ENCODE measurements around the gene ST7. TPM values are rescaled to one million over a fixed set of nuclear protein-coding genes. Genes with fewer than 3 reads are reported as not detected.
A peak's percentile ranks its signal among the peaks of the same experiment; 100 is the strongest.

The ST7 gene
- total and polyA plus RNA-seq, 2 of the 13 experiments (the other 11 are each of a cell fraction or from before 2014, with no cell fraction given), result 17.3 to 23.5 TPM

DNA sequence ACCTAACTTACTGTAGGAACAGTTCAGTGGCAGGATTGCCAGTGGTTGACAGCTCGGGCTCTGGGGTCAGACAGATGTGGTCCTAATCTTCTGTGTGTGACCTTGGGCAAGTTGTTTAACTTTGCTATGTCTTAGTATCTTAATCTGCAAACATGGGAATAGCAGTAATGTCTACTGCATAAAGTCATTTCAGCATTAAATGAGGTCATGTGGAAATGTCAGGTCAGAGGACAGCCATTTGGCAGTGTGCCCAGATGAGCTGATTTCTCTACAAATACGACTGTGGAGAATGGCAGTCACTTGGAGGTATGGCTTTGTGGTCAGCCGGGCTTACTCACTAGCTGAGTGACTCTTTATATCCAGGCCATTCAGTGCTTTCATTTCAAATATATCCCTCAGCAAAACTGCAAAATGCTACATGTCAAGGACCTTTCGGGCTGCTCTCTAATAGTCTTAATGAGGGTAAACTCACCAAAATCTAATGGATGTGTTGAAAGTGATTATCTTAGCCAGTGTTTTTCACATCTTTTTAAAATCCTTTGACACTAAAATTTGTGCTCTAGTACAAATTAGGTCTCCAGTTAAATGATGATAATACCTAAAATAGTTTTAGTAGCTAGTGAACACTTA lies 171.4 kb downstream of the ST7 start (continued):
- TF ChIP-seq ESRRA (CRISPR knock-in tag; IDR thresholded peaks at IDR 0.05; ENCODE audit: low read depth), result 0 out of 2 replicates have a peak, but pooled peaks have one; percentile 48
- TF ChIP-seq, protein P1, sequence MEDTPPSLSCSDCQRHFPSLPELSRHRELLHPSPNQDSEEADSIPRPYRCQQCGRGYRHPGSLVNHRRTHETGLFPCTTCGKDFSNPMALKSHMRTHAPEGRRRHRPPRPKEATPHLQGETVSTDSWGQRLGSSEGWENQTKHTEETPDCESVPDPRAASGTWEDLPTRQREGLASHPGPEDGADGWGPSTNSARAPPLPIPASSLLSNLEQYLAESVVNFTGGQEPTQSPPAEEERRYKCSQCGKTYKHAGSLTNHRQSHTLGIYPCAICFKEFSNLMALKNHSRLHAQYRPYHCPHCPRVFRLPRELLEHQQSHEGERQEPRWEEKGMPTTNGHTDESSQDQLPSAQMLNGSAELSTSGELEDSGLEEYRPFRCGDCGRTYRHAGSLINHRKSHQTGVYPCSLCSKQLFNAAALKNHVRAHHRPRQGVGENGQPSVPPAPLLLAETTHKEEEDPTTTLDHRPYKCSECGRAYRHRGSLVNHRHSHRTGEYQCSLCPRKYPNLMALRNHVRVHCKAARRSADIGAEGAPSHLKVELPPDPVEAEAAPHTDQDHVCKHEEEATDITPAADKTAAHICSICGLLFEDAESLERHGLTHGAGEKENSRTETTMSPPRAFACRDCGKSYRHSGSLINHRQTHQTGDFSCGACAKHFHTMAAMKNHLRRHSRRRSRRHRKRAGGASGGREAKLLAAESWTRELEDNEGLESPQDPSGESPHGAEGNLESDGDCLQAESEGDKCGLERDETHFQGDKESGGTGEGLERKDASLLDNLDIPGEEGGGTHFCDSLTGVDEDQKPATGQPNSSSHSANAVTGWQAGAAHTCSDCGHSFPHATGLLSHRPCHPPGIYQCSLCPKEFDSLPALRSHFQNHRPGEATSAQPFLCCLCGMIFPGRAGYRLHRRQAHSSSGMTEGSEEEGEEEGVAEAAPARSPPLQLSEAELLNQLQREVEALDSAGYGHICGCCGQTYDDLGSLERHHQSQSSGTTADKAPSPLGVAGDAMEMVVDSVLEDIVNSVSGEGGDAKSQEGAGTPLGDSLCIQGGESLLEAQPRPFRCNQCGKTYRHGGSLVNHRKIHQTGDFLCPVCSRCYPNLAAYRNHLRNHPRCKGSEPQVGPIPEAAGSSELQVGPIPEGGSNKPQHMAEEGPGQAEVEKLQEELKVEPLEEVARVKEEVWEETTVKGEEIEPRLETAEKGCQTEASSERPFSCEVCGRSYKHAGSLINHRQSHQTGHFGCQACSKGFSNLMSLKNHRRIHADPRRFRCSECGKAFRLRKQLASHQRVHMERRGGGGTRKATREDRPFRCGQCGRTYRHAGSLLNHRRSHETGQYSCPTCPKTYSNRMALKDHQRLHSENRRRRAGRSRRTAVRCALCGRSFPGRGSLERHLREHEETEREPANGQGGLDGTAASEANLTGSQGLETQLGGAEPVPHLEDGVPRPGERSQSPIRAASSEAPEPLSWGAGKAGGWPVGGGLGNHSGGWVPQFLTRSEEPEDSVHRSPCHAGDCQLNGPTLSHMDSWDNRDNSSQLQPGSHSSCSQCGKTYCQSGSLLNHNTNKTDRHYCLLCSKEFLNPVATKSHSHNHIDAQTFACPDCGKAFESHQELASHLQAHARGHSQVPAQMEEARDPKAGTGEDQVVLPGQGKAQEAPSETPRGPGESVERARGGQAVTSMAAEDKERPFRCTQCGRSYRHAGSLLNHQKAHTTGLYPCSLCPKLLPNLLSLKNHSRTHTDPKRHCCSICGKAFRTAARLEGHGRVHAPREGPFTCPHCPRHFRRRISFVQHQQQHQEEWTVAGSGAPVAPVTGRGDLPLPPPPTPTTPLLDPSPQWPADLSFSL (CRISPR knock-in tag; IDR thresholded peaks at IDR 0.05), result no peak
- TF ChIP-seq ZNF773 (CRISPR knock-in tag; IDR thresholded peaks at IDR 0.05; ENCODE audit: borderline replicate concordance), result no peak
- TF ChIP-seq, protein P2, sequence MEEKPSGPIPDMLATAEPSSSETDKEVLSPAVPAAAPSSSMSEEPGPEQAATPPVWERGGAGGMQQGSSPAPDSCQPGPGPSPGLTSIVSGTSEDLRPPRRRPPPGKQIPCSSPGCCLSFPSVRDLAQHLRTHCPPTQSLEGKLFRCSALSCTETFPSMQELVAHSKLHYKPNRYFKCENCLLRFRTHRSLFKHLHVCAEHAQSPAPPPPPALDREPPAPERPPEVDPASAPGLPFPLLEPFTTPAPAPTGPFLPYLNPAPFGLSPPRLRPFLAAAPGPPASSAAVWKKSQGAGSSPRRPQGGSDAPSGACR (CRISPR knock-in tag; IDR thresholded peaks at IDR 0.05), result no peak
- no peak for TF ChIP-seq KLF11 (CRISPR knock-in tag; IDR thresholded peaks at IDR 0.05)
- TF ChIP-seq HES4 (CRISPR knock-in tag; IDR thresholded peaks at IDR 0.05; ENCODE audit: borderline replicate concordance), result no peak
- no peak for TF ChIP-seq YEATS2 (CRISPR knock-in tag; IDR thresholded peaks at IDR 0.05; ENCODE audit: borderline replicate concordance)
- no peak for TF ChIP-seq ZNF790 (CRISPR knock-in tag; IDR thresholded peaks at IDR 0.05; ENCODE audit: borderline replicate concordance)
- TF ChIP-seq STAT5B (CRISPR knock-in tag; IDR thresholded peaks at IDR 0.05), result no peak
- TF ChIP-seq, protein P3, sequence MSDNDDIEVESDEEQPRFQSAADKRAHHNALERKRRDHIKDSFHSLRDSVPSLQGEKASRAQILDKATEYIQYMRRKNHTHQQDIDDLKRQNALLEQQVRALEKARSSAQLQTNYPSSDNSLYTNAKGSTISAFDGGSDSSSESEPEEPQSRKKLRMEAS (IDR thresholded peaks at IDR 0.05), result no peak
- TF ChIP-seq GZF1 (CRISPR knock-in tag; IDR thresholded peaks at IDR 0.05), result no peak
- TF ChIP-seq BRCA1 (CRISPR knock-in tag; IDR thresholded peaks at IDR 0.05), result no peak
- TF ChIP-seq MAFG (CRISPR knock-in tag; IDR thresholded peaks at IDR 0.05), result no peak
- TF ChIP-seq ZNF441 (CRISPR knock-in tag; IDR thresholded peaks at IDR 0.05; ENCODE audit: borderline replicate concordance), result no peak
- TF ChIP-seq ZNF24 (IDR thresholded peaks at IDR 0.05), result no peak
- TF ChIP-seq KLF12 (CRISPR knock-in tag; IDR thresholded peaks at IDR 0.05; ENCODE audit: borderline replicate concordance), result no peak
- TF ChIP-seq, protein P4, sequence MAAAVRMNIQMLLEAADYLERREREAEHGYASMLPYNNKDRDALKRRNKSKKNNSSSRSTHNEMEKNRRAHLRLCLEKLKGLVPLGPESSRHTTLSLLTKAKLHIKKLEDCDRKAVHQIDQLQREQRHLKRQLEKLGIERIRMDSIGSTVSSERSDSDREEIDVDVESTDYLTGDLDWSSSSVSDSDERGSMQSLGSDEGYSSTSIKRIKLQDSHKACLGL (CRISPR knock-in tag; IDR thresholded peaks at IDR 0.05), result no peak
- TF ChIP-seq, protein P5, sequence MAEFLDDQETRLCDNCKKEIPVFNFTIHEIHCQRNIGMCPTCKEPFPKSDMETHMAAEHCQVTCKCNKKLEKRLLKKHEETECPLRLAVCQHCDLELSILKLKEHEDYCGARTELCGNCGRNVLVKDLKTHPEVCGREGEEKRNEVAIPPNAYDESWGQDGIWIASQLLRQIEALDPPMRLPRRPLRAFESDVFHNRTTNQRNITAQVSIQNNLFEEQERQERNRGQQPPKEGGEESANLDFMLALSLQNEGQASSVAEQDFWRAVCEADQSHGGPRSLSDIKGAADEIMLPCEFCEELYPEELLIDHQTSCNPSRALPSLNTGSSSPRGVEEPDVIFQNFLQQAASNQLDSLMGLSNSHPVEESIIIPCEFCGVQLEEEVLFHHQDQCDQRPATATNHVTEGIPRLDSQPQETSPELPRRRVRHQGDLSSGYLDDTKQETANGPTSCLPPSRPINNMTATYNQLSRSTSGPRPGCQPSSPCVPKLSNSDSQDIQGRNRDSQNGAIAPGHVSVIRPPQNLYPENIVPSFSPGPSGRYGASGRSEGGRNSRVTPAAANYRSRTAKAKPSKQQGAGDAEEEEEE (CRISPR knock-in tag; IDR thresholded peaks at IDR 0.05; ENCODE audit: borderline replicate concordance), result no peak
- TF ChIP-seq ZFP90 (CRISPR knock-in tag; IDR thresholded peaks at IDR 0.05; ENCODE audit: borderline replicate concordance), result no peak
- no peak for TF ChIP-seq ZSCAN29 (CRISPR knock-in tag; conservative IDR thresholded peaks at IDR 0.05)
- no peak for TF ChIP-seq ZNF326 (CRISPR knock-in tag; IDR thresholded peaks at IDR 0.05; ENCODE audit: borderline replicate concordance)
- no peak for TF ChIP-seq NRL (CRISPR knock-in tag; IDR thresholded peaks at IDR 0.05; ENCODE audit: borderline replicate concordance)
